NCI-H187 (cell line): ENCODE measurements around the gene GCSH.
"Not testable (repeated sequence)": the region's sequence is repeated elsewhere in the genome, so short reads cannot be mapped to it uniquely, and the experiment has no call there.

Experiments used
- DNase-seq, 2 experiments: peaks; one replicate each; lab custom pipeline; 2025; lab: John Stamatoyannopoulos, UW

Gene GCSH

DNA sequence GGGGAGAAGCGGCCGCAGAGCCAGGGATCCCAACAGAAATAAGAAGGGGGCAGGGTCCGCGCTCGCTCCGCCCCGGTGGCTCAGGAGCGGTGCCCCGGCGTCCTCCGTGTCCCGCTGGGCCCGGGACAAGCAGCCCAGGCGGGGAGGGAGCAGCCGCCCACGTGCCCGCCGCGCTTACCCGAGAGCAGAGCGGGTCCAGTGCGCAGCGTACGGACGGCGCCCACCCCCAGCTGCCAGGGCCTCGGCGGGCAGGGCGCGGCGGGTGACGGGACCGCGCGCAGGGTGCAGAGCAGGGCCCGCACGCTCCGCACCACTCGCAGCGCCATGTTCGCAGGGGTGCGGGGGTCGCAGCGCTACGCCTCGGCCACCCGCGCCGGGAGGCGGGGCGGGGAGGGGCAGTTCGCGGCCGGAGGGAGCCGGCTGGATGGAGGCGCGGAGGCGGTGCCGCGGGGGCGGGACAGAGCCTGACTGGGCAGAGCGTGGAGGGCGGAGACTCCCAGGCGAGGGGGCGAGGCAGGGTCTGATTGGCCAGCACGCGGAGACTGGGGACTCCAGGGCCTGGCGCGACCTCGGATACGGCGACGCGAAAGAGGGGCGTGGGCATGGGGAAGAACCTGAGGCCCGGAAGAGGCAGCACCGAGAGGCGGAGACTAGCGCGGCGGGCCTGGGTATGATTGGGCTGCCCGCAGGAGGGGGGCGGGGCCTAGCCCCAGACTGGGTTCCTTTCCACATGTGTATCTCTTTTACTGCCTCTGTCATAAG is at the start of gene GCSH:
GCSH (minus strand) TSS at position 443 of the 762 bp plus-strand sequence; CDS start at position 326, 117 bp downstream.
- peak; percentile 80 to 93 for DNase-seq

DNA sequence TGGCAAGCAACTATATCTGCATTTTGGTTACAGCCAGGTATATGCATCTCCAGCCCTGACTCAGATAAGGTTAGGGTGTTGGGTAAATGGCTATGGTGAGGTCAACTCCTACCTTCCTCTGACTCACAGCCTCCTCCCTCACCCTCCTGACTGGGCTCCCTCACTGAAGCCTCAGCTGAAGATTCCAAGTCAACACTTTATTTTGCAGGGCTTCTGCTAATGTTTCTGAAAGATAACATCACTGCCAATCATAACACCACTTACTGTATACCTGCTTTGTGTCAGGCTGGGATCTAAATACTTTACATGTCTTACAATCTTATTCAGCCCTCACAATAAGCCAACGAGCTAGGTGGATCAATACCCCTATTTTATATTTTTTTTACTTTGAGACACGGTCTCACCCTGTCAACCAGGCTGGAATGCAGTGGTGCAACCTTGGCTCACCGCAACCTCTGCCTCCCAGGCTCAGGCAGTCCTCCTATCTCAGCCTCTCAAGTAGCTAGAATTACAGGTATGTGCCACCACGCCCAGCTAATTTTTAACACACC is 47.8 kb upstream of the GCSH start:
- no peak for DNase-seq

DNA sequence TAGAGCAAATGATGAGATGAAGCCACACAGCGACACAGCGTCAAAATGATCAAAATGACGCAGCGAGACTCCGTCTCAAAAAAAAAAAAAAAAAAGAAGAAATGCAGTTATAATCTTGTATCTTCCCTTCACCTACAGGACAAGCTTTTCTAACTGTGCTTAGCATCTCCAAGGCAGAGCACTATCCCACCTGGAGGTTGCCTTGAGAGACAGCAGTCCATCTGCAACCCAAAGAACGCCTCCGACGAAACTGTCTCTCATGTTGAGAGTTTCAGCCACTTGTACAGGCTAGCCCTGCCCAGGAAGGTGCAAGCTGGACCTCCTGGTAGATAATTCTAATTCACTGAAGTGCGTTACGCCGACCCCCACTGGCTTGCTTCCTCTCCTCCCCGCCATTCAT is 46.7 kb upstream of the GCSH start:
- no peak for DNase-seq

DNA sequence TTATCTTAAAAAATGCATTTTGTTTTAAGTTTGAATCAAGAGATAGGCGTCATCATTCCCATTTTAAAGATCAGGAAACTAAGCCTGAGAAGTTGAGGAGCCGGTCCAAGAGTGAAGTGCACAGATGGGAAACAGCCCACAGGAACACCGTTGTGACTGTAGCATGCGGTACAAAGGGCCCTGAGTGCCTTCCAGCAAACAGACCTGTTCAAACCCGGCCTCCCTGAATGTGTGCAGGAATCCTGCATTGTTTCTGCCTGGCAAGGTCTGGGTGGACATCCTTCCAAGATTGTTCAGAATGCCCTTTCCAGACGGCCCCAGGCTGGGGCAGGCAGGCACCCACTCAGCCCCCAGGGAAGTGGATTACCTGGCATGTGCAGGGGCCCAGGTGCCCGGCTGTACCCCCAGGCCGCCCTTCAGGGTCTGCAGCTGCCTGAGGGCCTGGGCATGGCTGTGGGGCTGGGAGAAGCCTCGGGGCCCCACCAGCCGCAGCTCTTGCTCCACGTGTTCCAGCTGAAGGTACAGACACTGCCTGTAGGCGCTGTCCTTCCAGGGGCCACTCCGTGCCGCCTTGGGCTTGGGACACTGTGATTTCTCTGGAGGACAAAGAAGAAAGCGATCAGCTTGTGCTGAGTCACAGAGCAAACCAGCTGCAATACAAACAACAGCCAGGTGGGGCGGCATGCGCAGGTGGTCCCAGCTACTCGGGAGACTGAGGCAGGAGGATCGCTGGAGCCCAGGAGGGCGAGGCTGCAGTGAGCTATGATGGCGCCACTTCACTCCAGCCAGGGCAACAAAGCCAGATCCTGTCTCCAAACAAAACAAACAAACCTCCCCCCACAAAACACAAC is 45.0 kb upstream of the GCSH start:
- no peak for DNase-seq

DNA sequence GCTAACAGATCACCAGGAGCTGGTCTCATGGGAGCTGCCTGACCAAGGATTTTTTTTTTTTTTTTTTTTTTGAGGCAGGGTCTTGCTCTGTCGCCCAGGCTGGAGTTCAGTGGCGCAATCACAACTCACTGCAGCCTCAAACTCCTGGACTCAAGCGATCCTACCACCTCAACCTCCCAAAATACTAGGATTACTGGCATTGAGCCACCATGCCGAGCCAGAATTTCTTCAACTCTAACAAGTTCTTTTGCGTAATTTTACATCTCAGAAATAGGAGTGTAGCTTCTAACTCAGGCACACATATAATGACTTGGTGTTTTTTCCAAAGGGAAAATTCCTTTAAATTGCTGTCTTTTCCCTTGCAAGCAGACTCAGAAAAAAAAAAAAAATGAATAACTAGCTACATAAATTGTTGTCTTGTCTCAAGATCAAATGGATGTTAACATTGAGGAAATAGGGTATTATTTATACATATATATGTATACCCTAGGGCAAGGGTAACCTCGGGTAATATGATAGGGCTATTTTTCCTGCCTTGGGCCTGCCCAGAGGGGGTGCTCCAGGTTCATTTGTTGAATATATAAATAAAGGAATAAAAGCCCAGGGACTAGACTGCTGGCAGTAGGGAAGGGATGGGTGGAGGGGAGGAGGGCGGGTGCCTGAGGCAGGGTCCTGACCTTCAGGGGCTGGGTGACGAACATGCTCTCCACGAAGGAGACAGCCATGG is 42.8 kb upstream of the GCSH start:
- no peak for DNase-seq

DNA sequence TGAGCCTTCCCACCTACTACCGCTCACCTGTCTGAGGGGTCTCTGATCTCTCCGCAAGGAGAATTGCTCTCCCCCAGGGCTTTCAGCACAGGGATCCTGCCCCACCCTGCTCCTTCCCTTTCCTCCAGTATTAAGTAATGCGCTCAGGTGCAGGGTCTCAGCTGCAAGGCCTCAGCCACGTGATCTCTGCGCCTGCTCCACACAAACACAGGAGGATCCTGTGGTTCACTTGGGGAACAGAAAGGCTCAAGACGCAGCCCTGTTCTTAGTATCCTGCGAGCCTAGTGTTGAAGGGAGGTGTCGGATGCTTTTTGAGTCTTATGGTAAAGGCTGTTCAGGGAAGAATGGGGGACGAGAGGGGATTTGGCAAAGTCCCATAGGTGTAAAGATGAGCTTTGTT is 41.6 kb upstream of the GCSH start:
- DNase-seq, result no peak

DNA sequence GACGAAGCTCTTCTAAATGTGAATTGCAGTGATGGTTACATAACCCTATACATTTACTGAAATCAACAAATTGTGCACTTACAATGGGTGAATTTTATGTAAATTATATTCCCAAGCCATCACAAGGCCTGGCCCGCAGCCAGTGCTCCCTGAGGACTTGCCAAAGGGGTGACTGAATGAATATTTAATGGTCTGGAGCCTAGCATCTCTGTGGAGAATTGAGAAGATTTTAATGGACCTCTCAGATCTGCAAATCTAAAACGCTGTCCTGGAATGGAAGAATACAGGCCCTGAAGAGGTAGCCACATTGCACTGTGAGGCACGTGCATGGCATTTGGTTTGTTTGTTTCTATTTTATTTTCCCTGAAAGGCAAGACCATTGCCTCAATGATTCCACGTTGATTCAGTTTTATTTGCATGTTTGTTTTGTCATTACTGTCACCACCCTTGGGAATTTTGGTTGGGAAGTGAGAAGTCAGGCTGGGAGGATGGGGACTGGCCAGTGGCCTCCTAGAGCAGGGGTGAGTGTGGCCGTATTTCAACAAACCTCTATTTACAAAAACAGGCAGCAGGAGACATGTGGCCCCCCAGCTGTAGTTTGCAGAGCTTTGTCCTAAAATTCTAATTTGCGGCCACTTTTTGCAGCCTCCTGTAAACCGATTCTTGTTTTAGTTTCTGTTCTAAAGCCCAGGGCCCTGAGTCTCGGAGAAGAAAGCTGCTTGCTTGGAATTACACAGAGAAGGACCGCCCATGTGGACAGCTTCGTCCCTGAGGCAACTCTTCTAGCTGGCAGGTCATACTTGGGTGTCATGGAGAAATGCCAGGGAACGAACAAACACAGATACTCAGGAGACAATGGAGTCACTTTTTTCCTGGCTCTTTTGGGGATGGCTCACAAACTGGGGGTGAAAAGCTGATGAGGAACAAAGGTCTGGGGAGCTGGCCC is 40.5 kb upstream of the GCSH start:
- DNase-seq, result no peak

DNA sequence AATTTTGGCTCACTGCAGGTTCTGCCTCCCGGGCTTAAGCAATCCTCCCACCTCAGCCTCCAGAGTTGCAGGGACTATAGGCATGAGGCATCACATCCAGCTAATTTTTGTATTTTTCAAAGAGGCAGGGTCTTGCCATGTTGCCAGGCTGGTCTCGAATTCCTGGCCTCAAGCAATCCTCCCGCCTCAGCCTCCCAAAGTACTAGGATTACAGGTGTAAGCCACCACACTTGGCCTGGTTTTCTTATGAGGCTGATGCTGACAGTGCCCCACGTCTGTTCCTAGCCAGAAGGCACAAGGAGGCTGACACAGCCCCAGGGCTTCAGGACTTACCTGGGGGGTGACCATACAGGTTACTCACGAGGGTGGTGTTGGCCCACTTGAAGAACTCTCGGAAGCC is 33.9 kb upstream of the GCSH start:
- DNase-seq, result no peak

DNA sequence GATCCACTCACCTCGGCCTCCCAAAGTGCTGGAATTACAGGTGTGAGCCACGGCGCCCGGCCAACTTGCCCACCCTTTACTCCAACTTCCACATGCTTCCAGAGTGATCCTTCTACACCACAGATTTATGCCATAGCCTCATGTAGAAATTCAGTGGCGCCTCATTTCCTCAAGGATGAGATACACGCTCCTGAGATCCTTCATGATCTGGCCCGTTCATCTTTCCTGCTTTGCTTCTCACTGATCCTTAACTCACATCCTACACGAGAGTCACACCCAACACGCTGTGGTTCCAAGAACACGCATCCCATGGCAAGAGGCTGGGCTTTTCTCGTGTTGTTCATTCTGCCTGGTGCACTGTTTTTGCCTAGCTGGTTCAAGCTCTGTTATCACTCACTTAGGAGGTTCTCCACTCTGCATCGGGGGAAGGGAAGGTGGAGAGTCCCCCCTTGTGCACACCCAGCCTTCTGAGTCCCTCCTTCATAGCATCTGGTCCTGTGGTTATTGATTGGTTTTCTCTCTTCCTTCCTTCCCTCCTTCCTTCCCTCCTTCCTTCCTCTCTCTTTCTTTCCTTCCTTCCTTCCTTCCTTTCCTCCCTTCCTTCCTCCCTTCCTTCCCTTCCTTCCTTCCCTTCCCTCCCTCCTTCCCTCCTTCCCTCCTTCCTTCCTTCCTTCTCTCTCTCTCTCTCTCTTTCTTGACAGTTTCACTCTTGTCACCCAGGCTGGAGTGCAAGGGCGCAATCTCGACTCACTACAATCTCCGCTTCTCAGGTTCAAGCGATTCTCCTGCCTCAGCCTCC is 32.7 kb upstream of the GCSH start:
- DNase-seq, result no peak

DNA sequence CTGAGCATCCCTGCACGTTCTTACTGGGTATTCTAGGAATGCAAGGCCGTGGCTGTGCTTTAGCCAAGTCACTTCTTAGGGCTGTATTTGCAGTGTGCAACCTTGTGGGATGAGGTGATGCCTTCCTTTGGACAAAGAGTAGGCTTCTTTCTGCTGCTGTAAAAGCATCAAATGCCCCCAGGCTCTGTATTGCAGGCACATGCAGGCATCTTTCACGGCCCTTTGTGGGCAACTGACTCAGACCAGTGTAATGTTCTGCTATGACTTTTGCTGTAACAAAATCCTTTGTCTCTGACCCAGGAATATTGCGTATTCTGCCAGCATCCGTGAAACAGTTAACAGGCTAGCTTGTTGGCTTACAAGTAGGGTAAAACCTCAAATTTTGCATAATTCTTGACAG is 30.9 kb upstream of the GCSH start:
- DNase-seq, result no peak

DNA sequence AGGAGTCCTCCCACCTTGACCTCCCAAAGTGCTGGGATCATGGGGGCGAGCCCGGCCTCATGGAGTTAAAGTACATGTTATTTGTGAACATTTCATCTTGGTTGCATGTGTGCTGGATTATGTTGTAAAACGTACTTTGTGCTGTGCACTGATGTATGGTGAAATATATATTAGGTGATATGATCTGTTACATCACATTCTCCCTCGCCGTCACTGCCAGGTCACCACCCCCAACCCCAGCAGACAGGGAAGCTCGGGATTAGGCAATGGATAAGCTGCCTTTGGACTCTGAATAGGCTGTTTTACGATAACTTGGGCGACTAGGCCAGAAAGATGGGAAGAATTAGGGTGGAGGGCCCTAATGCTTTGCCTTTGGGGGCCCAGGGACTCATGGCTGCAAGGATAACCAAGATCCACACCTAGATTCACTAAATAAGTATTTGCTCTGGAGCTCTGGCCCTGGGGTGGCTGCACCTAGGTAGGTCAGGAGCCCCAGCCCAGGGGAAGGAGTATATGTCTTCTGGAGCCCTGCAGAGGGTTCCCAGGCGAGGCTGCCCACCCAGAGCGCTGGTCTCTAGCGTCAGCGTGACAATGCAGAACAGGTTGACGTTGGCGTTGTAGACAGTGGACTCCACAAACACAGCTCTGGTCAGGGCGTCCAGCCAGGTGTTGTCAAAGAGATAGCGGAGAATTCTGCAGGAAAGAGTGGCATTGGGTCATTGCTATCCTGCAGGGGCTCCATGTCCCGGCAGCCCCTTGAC is 27.1 kb upstream of the GCSH start:
- DNase-seq, result no peak

DNA sequence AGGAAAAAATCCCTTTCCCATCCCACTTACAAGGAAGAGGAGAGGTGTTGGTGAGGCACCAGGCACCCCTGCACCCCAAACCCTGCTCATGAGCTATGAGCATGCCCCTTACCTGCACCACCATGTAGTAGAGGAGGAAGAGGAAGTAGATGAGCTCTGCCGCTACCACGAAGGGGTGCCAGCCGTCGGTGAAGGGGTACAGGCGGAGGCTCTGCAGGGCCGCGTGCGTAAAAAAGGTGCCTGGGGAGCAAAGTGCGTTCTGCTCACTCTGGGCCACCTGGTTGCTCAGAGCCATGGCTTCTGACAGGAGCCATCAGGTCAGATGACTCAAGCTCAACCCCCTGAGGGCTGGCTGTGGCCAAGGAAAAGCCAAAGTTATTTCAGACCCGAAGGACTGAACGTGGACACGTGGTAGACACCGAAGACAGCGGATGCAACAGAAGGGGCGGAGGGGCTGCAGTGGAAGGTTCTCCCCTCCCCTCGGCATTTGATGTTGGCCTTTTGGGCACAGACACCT is 25.3 kb upstream of the GCSH start:
- DNase-seq, result no peak

DNA sequence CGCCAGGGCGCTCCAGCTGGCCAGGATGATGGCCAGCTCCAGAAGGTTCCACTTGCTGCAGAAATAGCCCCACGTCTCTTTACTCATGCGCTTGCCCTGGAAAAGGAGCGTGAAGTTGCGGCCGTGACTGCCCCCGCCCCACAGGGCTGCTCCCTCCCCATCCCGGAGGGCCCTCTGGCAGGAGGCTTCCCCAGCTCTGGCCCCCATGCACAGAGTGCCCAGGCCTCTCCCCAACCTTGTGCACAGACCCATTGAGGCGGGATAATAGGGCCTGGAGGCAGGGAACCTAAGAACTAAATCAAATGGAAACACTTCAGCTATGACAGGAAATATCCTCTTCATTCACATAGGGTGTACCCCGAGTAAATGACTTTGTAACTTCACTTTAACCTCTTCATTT is 21.2 kb upstream of the GCSH start:
- no peak for DNase-seq

DNA sequence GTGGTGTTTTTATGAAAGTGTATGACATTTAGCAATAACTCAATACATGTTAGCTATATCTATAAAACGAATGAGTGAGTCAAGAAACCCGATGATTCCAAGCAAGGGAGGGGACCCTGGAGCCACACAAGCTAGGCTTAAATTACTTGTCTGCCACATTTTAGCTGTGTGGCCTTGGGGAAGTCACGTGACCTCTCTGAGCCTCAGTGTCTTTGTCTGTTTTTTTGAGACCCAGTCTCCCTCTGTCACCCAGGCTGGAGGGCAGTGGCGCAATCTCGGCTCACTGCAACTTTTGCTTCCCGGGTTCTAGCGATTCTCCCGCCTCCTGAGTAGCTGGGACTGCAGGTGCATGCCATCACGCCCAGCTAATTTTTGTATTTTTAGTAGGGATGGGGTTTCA is 20.1 kb upstream of the GCSH start:
- no peak for DNase-seq

DNA sequence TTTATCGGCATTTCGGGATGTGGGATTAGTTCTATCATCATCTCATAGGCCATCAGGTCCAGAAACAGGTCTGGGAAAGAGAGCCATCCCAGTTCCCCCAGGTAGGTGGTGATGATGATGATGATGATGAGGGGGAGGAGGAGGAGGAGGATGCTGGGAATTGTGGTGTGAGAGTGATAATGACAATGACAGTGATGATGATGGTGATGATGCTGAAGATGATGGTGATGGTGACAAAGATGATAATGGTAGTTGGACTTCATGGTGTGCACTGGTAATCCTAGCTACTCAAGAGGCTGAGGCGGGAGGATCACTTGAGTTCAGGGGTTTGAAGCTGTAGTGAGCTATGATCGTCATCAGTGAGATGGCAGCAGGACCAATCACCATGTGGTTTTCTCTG is 16.3 kb upstream of the GCSH start:
- no peak for DNase-seq

DNA sequence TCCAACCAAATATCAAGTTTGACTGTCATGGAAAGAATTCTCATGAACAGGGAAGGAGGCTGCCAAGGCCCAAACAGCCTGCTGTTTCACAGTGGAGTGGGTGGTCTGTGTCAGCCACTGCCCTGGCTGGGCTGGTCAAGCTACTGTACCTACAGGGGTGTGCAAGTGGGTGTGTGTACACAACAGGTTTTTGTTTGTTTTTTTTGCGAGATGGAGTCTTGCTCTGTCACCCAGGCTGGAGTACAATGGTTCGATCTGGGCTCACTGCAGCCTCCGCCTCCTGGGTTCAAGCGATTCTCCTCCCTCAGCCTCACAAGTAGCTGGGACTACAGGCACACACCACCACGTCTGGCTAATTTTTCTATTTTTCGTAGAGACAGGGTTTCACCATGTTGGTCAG is 13.1 kb upstream of the GCSH start:
- not testable (repeated sequence) for DNase-seq

DNA sequence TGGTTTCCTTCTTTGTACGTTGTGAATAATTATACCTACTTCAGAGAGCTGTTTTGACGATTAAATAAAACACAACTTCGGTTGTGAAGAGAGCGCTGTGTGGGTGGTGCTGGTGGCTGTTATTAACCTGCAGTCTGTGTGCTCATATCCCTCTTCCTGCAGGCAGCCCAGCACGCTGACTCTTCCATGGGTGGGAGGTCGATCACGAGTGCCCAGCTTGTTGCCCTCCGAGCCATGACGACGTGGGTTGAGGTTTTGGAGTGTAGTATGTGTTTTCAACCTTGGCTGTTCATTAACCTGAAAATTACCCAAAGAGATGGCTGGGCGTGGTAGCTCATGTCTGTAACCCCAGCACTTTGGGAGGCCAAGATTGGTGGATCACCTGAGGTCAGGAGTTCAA is 11.3 kb upstream of the GCSH start:
- DNase-seq, result no peak

DNA sequence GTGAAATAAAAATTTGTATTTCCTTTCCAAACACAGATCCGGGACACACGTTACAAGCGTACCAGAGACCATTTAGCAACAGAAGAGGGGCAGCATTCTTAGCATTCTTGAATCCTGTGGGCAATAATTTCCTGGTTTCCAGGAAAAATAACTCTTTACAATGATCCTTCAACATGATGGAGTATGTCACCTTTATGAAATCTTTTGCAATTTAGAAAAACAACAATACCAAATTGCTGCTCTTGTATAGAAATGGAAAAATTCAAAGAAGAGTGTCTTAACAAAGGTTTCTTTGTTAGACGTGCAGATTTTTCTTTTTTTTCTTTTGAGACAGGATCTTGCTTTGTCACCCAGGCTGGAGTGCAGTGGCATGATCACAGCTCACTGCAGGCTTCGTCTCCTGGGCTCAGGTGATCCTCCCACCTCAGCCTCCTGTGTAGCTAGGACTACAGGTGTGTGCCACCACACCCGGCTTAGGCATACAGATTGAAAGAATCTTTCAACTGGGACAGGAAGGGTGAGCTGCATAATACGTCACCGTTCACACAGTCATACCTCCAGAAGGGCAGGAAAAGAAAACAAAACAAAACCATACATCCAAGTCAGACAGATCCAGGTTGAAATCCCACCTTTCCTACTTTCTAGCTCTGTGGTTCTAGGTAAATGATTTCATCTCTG is 10.8 kb upstream of the GCSH start:
- DNase-seq, result no peak

DNA sequence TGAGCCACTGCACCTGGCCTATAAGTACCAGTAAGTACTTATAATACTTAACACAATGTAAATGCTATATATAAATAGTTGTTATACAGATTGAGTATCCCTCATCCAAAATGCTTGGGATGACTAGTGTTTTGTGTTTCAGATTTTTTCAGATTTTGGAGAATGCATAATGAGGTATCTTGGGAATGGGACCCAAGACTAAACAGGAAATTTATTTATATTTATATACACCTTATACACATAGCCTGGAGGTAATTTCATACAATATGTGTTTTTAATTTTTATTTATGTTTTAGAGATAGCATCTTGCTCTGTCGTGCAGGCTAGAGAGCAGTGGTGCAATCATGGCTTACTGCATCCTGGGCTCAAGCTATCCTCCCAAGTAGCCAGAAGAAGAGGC is 9.8 kb upstream of the GCSH start:
- DNase-seq, result no peak
